Astrocyte of the spinal cord (primary cell): ENCODE data around the gene WRAP73.

Experiments used
- DNase-seq: peaks from one replicate; pipeline ENCODE4 v3.0.0; 2011; ENCODE audit warnings: low read depth, low spot score
- H3K4me3 ChIP-seq: 2 replicates; pipeline ENCODE4 v1.5.1; 2011; ENCODE audit warnings: low read depth, mild to moderate bottlenecking, low read length, moderate library complexity
- CTCF ChIP-seq: IDR thresholded peaks from 2 replicates; pipeline ENCODE4 v1.5.1; 2012; ENCODE audit warnings: low read depth, mild to moderate bottlenecking, low read length, inconsistent platforms
- in situ Hi-C: cut with HindIII; loops from 2 replicates; pipeline ENCODE4 v1.10.0; 2017; ENCODE audit warnings: low sequenced_read_pairs

Gene WRAP73

GRCh38 chr1:3673381-3674099 is 23.6 kb upstream of the WRAP73 start:
- no peak overlapping the region for H3K4me3 ChIP-seq
- in situ Hi-C loops = no loop called here
- no peak for DNase-seq
- no peak for TF ChIP-seq CTCF

GRCh38 chr1:3672971-3673361 is 23.1 kb upstream of the WRAP73 start:
- TF ChIP-seq CTCF = no peak
- H3K4me3 ChIP-seq = no peak overlapping the region
- DNase-seq = no peak
- in situ Hi-C loops = no loop called here

- no peak for TF ChIP-seq CTCF
- in situ Hi-C loops = no loop called here
- no peak overlapping the region for H3K4me3 ChIP-seq
- DNase-seq = no peak
These were observed 22.5 kb upstream of the WRAP73 start for GRCh38 chr1:3672231-3672970.

- in situ Hi-C loops = no loop called here
- no peak for TF ChIP-seq CTCF
- H3K4me3 ChIP-seq = no peak overlapping the region
- DNase-seq = no peak
These were observed 21.7 kb upstream of the WRAP73 start for GRCh38 chr1:3671371-3672180.

GRCh38 chr1:3670823-3671265 is 20.9 kb upstream of the WRAP73 start:
- TF ChIP-seq CTCF = no peak
- no peak overlapping the region for H3K4me3 ChIP-seq
- in situ Hi-C loops = no loop called here
- no peak for DNase-seq

GRCh38 chr1:3669971-3670431 is 20.1 kb upstream of the WRAP73 start:
- no peak for TF ChIP-seq CTCF
- in situ Hi-C loops = no loop called here
- DNase-seq = no peak
- H3K4me3 ChIP-seq = no peak overlapping the region
